Brain microvascular endothelial cell (primary cell): ENCODE measurements around the gene PRRG3.
"Not testable (repeated sequence)": the region's sequence is repeated elsewhere in the genome, so short reads cannot be mapped to it uniquely, and the experiment has no call there.

Experiments
- DNase-seq: peaks from one replicate; pipeline ENCODE4 v3.0.0-alpha.2; 2020
- H3K27ac ChIP-seq: fragments of 250-450 bp; sonication (Bioruptor Pico); 2 replicates; pipeline ENCODE4 v1.5.1; 2020; ENCODE audit warnings: mild to moderate bottlenecking, moderate library complexity
- H3K27me3 ChIP-seq: fragments of 250-450 bp; sonication (Bioruptor Pico); replicated peaks from 2 replicates; pipeline ENCODE4 v1.5.1; 2020; ENCODE audit warnings: mild to moderate bottlenecking
- H3K36me3 ChIP-seq: fragments of 250-450 bp; sonication (Bioruptor Pico); replicated peaks from 2 replicates; pipeline ENCODE4 v1.5.1; 2020; ENCODE audit warnings: mild to moderate bottlenecking
- H3K4me3 ChIP-seq: 2 replicates; pipeline ENCODE4 v1.5.1; 2011; ENCODE audit warnings: low read depth, mild to moderate bottlenecking, control low read depth, low read length, moderate library complexity
- in situ Hi-C: cut with HindIII; loops from 2 replicates; pipeline ENCODE4 v1.10.0; 2017; ENCODE audit warnings: low sequenced_read_pairs, low pct_ligation_motif_present
- TF ChIP-seq, protein P1 (sequence below): IDR thresholded peaks from 2 replicates; pipeline ENCODE4 v1.5.1; 2011; ENCODE audit warnings: low read depth, mild to moderate bottlenecking, moderate library complexity, low read length, control low read depth, inconsistent platforms; ENCODE audit errors: missing control alignments

Gene PRRG3

DNA sequence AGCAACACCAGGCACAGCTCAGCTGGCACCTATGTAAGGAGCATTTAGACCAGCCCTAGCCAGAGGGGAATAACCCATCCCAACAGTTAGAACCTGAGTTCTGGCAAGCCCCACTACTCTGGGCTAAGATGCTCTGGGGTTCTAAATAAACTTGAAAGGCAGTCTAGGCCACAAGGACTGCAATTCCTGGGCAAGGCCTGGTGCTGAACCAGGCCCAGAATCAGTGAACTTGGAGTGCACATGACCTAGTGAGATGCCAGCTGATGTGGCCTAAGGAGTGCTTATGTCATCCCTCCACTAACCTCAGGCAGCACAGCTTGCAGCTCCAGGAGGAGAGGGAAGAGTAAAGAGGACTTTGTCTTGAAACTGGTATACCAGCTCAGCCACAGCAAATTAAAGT is 7.6 kb upstream of the PRRG3 start:
- Histone ChIP-seq H3K27ac (no peak overlapping the region), H3K36me3 (no peaks in the 10 kb centered on the region), H3K4me3 (no peak overlapping the region), H3K27me3 (no peaks in the 10 kb centered on the region)
- TF ChIP-seq, protein P1, sequence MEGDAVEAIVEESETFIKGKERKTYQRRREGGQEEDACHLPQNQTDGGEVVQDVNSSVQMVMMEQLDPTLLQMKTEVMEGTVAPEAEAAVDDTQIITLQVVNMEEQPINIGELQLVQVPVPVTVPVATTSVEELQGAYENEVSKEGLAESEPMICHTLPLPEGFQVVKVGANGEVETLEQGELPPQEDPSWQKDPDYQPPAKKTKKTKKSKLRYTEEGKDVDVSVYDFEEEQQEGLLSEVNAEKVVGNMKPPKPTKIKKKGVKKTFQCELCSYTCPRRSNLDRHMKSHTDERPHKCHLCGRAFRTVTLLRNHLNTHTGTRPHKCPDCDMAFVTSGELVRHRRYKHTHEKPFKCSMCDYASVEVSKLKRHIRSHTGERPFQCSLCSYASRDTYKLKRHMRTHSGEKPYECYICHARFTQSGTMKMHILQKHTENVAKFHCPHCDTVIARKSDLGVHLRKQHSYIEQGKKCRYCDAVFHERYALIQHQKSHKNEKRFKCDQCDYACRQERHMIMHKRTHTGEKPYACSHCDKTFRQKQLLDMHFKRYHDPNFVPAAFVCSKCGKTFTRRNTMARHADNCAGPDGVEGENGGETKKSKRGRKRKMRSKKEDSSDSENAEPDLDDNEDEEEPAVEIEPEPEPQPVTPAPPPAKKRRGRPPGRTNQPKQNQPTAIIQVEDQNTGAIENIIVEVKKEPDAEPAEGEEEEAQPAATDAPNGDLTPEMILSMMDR: no peak
- DNase-seq: no peak
- in situ Hi-C loops: no loop called here

DNA sequence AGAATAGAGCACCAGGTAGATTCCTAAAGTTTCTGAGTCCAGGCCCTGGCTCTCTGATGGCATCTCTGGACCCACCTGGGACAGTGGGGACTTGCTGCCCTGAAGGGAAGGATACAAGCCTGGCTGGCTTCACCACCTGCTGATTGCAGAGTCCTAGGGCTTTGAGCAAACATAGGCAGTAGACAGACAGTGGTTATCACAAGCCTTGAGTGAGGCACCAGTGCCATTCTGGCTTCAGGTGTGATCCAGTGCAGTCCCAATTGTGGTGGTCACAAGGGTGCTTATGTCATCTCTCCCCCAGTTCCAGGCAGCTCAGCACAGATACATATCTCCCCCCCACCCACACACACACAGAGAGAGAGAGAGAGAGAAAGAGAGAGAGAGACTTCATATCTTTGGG is 6.6 kb upstream of the PRRG3 start:
- in situ Hi-C loops: no loop called here
- no peak for DNase-seq
- TF ChIP-seq, protein P1: no peak
- Histone ChIP-seq H3K27me3 (no peaks in the 10 kb centered on the region), H3K27ac (no peak overlapping the region), H3K36me3 (no peaks in the 10 kb centered on the region), H3K4me3 (no peak overlapping the region)

DNA sequence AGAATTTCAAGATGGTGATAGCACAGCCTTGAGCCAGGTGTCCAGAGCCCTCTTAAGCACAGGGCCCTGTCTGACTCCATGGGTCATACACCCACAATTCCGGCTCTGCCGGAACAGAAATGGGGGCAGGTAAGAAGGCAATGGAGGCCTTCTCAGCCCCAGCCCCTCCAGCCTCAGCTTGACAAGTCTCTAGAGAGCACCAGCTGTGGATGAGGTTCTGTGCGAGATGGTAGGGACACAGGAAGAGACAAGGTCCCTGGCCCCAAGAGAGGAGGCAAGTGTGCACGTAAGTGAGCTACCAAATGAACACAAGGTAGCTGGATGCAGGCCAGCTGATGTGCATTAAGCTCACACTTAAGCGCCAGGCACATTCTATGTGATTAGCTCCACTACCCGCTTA is 2.4 kb upstream of the PRRG3 start:
- H3K27me3 ChIP-seq: no peaks in the 10 kb centered on the region
- no peak for DNase-seq
- no peaks in the 10 kb centered on the region for H3K36me3 ChIP-seq
- TF ChIP-seq, protein P1: no peak
- in situ Hi-C loops: no loop called here
- H3K4me3 ChIP-seq: no peak overlapping the region
- H3K27ac ChIP-seq: no peak overlapping the region

DNA sequence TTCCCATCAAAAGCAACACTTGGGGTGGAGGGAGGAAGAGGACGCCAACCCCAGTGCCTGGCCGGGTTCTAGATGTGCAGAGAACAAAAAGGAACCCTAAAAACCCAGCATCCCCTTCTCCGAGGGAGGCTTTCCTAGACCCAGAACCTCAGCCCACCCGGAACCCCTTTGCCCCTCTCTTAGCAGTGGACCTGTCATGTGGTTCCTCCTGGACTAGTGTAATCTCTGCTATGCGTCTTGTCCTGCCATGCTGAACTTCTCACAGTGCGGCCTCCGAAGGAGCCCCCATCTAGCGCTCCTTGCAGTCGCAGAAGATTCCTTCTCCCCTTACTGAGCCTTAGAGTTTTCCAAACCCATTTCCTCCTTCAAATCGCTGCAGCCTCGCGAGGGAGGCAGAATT is 1.1 kb upstream of the PRRG3 start:
- in situ Hi-C loops: no loop called here
- no peak overlapping the region for H3K27ac ChIP-seq
- no peak for DNase-seq

DNA sequence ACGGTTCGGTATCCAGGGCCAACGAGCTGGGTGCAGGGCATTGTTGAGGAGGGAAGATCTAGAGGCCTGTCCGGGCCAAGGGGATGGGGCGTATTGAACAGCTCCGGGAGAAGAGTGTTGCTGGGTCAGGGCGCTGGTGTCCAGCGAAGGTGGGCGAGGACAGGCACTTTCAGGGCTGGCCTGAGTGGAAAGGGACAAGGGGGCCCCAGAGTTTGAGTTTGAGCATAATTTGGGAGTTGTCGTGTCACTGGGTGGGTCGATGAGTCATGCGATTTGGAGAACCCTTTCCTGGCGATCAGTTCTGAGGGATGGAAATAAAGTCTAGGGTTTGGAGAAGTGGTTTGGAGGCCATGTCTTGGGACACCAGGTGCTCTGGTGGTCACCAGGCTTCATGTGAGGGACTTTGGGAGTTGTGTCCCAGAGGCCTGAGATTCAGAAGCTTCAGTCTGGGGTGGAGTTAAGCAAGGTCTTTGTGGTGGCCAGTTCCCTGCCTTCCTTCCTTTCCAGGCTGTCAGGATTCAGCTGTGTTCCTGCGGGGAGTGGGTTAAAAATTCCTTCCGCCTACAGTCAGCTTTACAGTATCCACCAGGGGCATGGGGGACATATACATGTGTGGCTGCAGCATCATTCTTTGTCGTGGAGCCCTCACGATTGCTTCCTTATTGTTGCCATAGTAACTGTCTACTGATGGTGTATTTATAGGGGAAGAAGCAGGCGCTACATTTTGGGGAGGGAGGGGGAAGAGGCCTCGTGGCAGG is 504 bp downstream of the PRRG3 start:
- TF ChIP-seq, protein P1: no peak
- no peaks in the 10 kb centered on the region for H3K36me3 ChIP-seq
- H3K27me3 ChIP-seq: no peaks in the 10 kb centered on the region
- in situ Hi-C loops: no loop called here
- no peak for DNase-seq
- no peak overlapping the region for H3K27ac ChIP-seq
- H3K4me3 ChIP-seq: no peak overlapping the region

More for the DNA sequence above, 1.1 kb upstream of the PRRG3 start:
- H3K27me3 ChIP-seq: no peaks in the 10 kb centered on the region
- TF ChIP-seq, protein P1: no peak
- no peaks in the 10 kb centered on the region for H3K36me3 ChIP-seq
- no peak overlapping the region for H3K4me3 ChIP-seq

DNA sequence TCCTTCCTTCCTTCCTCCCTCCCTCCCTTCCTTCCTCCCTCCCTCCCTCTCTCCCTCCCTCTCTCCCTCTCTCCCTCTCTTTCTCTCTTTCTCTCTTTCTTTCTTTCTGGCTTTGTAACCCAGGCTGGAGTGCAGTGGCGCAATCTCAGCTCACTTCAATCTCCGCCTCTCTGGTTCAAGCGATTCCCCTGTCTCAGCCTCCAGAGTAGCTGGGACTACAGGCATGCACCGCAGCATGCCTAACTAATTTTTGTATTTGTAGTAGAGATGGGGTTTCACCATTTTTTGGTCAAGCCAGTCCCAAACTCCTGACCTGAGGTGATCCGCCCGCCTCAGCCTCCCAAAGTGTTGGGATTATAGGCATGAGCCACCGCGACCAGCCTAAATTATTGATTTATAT is 1.8 kb downstream of the PRRG3 start:
- H3K36me3 ChIP-seq, H3K4me3 ChIP-seq, in situ Hi-C loops, DNase-seq, H3K27ac ChIP-seq, H3K27me3 ChIP-seq: not testable (repeated sequence)
